Left colon (tissue), 2 donors: ENCODE results near the gene ZNF782. TPM values are rescaled to one million over a fixed set of nuclear protein-coding genes. Genes with fewer than 3 reads are reported as not detected.
A peak's percentile ranks its signal among the peaks of the same experiment; 100 is the strongest.
"Not testable (repeated sequence)": the region's sequence is repeated elsewhere in the genome, so short reads cannot be mapped to it uniquely, and the experiment has no call there.

ENCODE experiments used
- ATAC-seq: fragments of 200-7000 bp; cut with Tn5 transposase; one replicate; pipeline ENCODE4 v1.9.1; 2020; ENCODE audit warnings: mild to moderate bottlenecking, moderate library complexity
- DNase-seq, 2 donors: peaks; one replicate each; pipeline ENCODE4 v3.0.0-alpha.2; 2020
- intact Hi-C, 2 donors: fragments of 100-400 bp; cut with DNase I in 1 of 2; cut with micrococcal nuclease in 1 of 2; formaldehyde crosslinking; loops; one replicate each; pipeline versions ENCODE4 v1.11.2 to v1.14.0; 2022; cut with DNase I, micrococcal nuclease
- long read RNA-seq: library from polyadenylated mRNA; unstranded; transcript quantifications from one replicate; pipeline ENCODE4 v2.0.0, GENCODE V29; 2021
- total RNA-seq, 2 donors: library from RNA; stranded (reverse); fragmentation: NEBNext Ultra II Directional; extraction: Animal tissue kit (Norgen Biotek cat#: 25700); gene quantifications; one replicate each; pipeline ENCODE4 v1.2.1, GENCODE V29; 2021
- donor health status: DM: no; HTN: no; CAD: no.
- donor health status: DM: yes; HTN: yes; CAD: no.

ZNF782 gene
- total RNA-seq = 1 to 10 TPM; 4.5 to 5.1 TPM
- long read RNA-seq, partial matches to known transcripts = 0 of 2 reads
- long read RNA-seq, other reads (novel, unspliced or antisense) = 1 of 2 reads

- DNase-seq (peak; percentile 92 to 94), ATAC-seq (peak; percentile 94)
- intact Hi-C loops = no loop called here
Measured at GRCh38 chr9:96853781-96854650, at the start of gene ZNF782. TSS of gene ZNF782 (minus strand) at chr9:96854514. CDS start at chr9:96851961, 2,553 bp downstream.

- ATAC-seq, intact Hi-C loops: not testable (repeated sequence)
Measured at GRCh38 chr9:96900010-96900409, 45.7 kb upstream of the ZNF782 start.

GRCh38 chr9:96892131-96892530 lies 37.8 kb upstream of the ZNF782 start:
- no peak for ATAC-seq
- intact Hi-C loops = no loop called here
- DNase-seq = no peak

More at GRCh38 chr9:96900010-96900409, 45.7 kb upstream of the ZNF782 start:
- DNase-seq = not testable (repeated sequence)

GRCh38 chr9:96888591-96888990 lies 34.3 kb upstream of the ZNF782 start:
- ATAC-seq (no peak), DNase-seq (no peak)
- intact Hi-C loops = no loop called here

GRCh38 chr9:96885424-96885823 lies 31.1 kb upstream of the ZNF782 start:
- DNase-seq = no peak
- intact Hi-C loops = no loop called here
- no peak for ATAC-seq

GRCh38 chr9:96884443-96884842 lies 30.1 kb upstream of the ZNF782 start:
- peak; percentile 84 for ATAC-seq
- DNase-seq = no peak
- intact Hi-C loops = no loop called here

- ATAC-seq (peak; percentile 13), DNase-seq (no peak)
- intact Hi-C loops = no loop called here
Measured at GRCh38 chr9:96883922-96884321, 29.6 kb upstream of the ZNF782 start.

GRCh38 chr9:96877269-96877668 lies 23.0 kb upstream of the ZNF782 start:
- DNase-seq (no peak), ATAC-seq (no peak)
- intact Hi-C loops = no loop called here

- intact Hi-C loops = no loop called here
- DNase-seq (peak; percentile 74 to 77), ATAC-seq (peak; percentile 76)
Measured at GRCh38 chr9:96875461-96876142, 21.3 kb upstream of the ZNF782 start.

- intact Hi-C loops = no loop called here
- peak; percentile 68 to 83 for DNase-seq
Measured at GRCh38 chr9:96874947-96875460, 20.7 kb upstream of the ZNF782 start.

GRCh38 chr9:96874201-96874785 lies 20.0 kb upstream of the ZNF782 start:
- DNase-seq (no peak), ATAC-seq (no peak)
- intact Hi-C loops = no loop called here

More at GRCh38 chr9:96874947-96875460, 20.7 kb upstream of the ZNF782 start:
- peak; percentile 88 for ATAC-seq

- intact Hi-C loops = no loop called here
- DNase-seq (no peak), ATAC-seq (no peak)
Measured at GRCh38 chr9:96871176-96871575, 16.9 kb upstream of the ZNF782 start.

- ATAC-seq (peak; percentile 84), DNase-seq (peak in 1 of 2 donors; percentile 38)
- intact Hi-C loops = no loop called here
Measured at GRCh38 chr9:96868709-96869108, 14.4 kb upstream of the ZNF782 start.

- ATAC-seq (peak; percentile 75), DNase-seq (no peak)
- intact Hi-C loops = no loop called here
Measured at GRCh38 chr9:96867079-96867804, 12.9 kb upstream of the ZNF782 start.

GRCh38 chr9:96865240-96865639 lies 10.9 kb upstream of the ZNF782 start:
- DNase-seq, intact Hi-C loops, ATAC-seq: not testable (repeated sequence)

GRCh38 chr9:96859461-96860198 lies 5.3 kb upstream of the ZNF782 start:
- DNase-seq = no peak
- intact Hi-C loops = no loop called here
- ATAC-seq = no peak

- ATAC-seq = no peak
- no peak for DNase-seq
- intact Hi-C loops = no loop called here
Measured at GRCh38 chr9:96858670-96859069, 4.4 kb upstream of the ZNF782 start.

GRCh38 chr9:96858018-96858573 lies 3.8 kb upstream of the ZNF782 start:
- no peak for DNase-seq
- no peak for ATAC-seq
- intact Hi-C loops = no loop called here
